ENCODE measurements around the gene TMCC1.
"Not testable (repeated sequence)": the region's sequence is repeated elsewhere in the genome, so short reads cannot be mapped to it uniquely, and the experiment has no call there.

TMCC1 gene

GRCh38 chr3:129892486-129892856, 1.0 kb downstream of the TMCC1 start:
- no peak for DNase-seq (ENCODE audit: low read depth)

GRCh38 chr3:129890891-129891290, 2.6 kb downstream of the TMCC1 start:
- no peak for DNase-seq (ENCODE audit: low read depth)

DNA sequence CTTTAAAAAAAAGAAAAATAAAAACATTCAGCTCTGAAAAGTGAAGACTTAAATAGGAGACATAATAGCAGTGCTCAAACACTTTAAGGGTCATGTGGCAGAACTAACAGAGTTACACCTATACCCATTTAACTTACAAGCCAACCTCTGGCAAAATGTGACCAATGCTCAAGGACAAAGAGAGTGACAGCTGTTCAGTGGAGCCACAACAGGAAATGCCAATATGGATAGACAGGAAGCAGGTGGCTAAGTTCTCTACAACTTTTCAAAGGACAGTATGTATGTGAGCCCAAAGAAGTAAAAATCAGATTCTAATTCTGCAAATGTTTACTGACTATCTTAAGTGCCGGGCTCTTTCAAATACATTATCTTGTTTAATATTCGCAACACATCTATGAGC, 3.4 kb downstream of the TMCC1 start:
- DNase-seq (ENCODE audit: low read depth): no peak

DNA sequence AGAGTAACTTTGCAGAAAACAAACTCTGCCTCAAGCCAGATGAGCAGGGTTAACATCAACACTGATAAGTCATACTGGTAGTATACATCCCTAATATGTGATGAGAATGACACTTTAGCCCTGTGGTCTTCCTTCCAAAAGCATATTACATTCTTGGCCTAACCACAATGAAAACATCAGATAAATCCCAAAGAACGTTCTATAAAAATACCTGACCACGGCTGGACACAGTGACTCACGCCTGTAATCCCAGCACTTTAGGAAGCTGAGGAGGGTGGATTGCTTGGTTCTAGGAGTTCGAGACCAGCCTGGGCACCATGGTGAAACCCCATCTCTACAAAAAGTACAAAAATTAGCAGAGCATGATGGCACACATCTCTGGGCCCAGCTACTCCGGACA, 4.7 kb downstream of the TMCC1 start:
- DNase-seq (ENCODE audit: low read depth): peak; percentile 87

- no peak for DNase-seq (ENCODE audit: low read depth)
Measured at GRCh38 chr3:129881261-129881660, 12.2 kb downstream of the TMCC1 start.

DNA sequence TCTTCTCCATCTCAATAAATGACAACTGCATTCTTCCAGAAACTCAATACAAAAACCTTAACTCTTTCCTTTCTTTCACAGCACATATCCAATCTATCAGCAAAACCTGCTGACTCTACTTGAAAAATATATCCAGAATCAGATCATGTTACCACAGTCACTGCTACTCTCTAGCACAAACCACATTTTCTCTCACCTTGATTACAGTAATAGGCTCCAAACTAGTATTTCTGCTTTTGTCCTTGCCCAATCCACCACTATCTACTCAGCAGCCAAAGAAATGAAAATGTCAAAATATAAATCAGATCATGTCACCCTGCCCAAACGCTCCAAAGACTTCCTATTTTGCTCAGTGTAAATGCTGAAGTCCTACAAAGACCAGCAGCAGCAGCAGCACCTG, 15.2 kb downstream of the TMCC1 start:
- DNase-seq (ENCODE audit: low read depth): no peak

- DNase-seq (ENCODE audit: low read depth): not testable (repeated sequence)
Measured at GRCh38 chr3:129874479-129874878, 19.0 kb downstream of the TMCC1 start.

DNA sequence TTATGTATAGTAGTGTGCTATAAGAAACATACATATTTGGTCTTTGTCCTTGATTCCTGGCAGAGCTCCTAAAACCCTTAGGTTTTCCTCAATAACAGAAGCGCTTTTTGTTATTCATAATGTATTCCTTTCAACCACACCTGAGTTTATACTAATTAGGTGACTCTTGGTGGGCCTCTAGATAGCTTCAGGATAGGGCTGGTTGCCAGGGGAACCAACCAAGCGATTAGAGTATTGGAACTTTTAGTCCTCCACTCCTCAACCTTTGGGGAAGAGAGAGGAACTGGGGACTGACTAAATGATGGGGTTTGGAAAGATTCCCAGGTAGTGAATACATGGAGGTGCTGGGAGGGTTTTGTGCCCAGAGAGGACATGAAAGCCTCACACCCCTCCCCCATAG, 24.6 kb downstream of the TMCC1 start:
- no peak for DNase-seq (ENCODE audit: low read depth)

DNA sequence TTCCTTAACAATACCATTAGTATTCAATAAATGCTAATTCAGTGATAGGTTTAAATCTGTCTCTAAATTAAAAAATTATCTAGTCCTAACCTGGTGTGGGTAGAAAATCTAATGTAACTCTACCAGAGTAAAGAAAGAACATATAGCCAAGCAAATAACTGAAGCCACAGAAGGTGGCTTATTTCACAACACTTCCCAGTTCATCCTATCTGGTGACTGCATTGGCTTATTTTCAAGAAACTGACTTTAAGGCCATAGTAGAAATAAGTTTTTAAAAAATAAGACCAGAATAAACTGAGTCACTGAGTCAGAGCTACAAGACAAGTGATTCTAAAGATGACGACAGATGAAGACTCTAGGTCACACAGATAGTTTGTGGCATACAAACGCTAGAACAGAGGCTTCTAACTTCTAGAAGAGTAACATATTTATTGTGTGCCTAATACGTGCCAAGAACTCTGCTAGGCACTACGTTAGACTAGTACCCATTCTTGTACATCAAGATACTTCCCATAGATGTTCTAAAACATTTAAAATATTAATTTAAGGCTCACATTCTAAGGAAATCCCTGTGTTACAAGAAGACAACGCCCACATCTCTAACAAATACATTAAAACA, 25.9 kb downstream of the TMCC1 start:
- no peak for DNase-seq (ENCODE audit: low read depth)

- DNase-seq (ENCODE audit: low read depth): no peak
Measured at GRCh38 chr3:129865806-129866205, 27.7 kb downstream of the TMCC1 start.

DNA sequence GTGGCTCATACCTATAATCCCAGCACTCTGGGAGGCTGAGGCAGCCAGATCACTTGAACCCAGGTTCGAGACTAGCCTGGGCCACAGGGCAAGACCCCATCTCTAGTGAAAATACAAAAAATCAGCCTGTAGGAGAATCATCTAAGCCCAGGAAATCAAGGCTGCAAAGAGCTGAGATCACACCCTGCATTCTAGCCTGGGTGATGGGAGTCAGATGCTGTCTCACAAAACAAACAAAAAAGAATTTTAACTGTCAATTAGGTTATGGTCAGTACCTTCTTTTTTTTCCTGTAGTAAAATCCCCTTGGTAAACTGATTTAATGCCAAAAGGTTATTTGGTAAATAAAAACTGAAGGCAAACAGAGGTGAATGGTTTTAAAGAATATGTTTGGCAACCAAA, 29.0 kb downstream of the TMCC1 start:
- no peak for DNase-seq (ENCODE audit: low read depth)

DNA sequence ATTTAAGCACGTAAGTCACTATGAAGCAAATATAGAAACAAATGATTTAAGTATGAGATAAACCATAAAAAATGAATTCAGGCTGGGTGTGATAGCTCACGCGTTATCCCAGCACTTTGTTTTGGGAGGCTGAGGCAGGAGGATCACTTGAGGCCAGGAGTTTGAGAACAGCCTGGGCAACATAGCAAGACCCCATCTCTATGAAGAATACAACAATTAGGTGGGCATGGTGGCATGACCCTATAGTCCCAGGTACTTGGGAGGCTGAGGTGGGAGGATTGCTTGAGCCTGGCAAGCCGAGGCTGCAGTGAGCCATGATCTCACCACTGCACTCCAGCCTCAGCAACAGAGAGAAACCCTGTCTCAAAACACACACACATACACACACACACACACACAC, 34.2 kb downstream of the TMCC1 start:
- DNase-seq (ENCODE audit: low read depth): no peak

DNA sequence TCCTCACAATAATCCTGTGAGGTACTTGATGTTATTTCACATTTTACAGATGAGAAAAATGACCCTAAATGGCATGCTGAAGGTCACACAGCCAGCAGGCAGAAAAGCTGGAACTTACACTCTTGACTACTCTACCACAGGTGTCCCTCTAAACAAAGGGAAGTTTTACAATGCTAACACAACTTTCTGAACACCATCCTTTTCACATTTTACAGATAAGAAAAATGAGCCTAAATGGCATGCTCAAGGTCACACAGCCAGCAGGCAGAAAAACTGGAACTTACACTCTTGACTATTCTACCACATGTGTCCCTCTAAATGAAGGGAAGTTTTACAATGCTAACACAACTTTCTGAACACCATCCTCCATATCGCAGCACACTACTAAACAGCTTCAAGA, 35.6 kb downstream of the TMCC1 start:
- DNase-seq (ENCODE audit: low read depth): no peak

DNA sequence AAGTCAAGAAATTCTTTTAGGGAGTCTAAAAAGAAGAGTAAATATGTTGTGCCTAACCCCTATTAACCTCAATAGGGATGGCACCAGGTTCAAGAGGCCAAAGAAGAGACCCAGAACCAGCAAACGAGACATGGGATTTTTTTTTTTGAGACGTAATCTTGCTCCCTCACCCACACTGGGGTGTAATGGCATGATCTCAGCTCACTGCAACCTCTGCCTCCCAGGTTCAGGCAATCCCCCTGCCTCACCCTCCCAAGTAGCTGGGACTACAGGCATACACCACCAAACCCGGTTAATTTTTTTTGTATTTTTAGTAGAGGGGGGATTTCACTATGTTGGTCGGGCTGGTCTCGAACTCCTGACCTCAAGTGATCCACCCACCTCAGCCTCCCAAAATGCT, 36.7 kb downstream of the TMCC1 start:
- DNase-seq (ENCODE audit: low read depth): not testable (repeated sequence)

- peak; percentile 24 for DNase-seq (ENCODE audit: low read depth)
Measured at GRCh38 chr3:129855832-129856419, 37.6 kb downstream of the TMCC1 start.

- peak; percentile 42 for DNase-seq (ENCODE audit: low read depth)
Measured at GRCh38 chr3:129855170-129855831, 38.2 kb downstream of the TMCC1 start.

- DNase-seq (ENCODE audit: low read depth): no peak
Measured at GRCh38 chr3:129854460-129854859, 39.1 kb downstream of the TMCC1 start.

- no peak for DNase-seq (ENCODE audit: low read depth)
Measured at GRCh38 chr3:129845956-129846355, 47.6 kb downstream of the TMCC1 start.

- no peak for DNase-seq (ENCODE audit: low read depth)
Measured at GRCh38 chr3:129840707-129841360, 52.7 kb downstream of the TMCC1 start.

- no peak for DNase-seq (ENCODE audit: low read depth)
Measured at GRCh38 chr3:129838086-129838485, 55.4 kb downstream of the TMCC1 start.

GRCh38 chr3:129837065-129837642, 56.4 kb downstream of the TMCC1 start:
- DNase-seq (ENCODE audit: low read depth): no peak

- DNase-seq (ENCODE audit: low read depth): no peak
Measured at GRCh38 chr3:129836381-129837064, 57.0 kb downstream of the TMCC1 start.

Measured in GM04504 (cell line).